MM.1S (cell line): ENCODE results near the gene LYPD3.

Experiments
- DNase-seq: peaks from one replicate; pipeline ENCODE4 v3.0.0-alpha.2; 2015
- H2AFZ ChIP-seq: fragments of 300-600 bp; sonication (generic); 2 replicates; pipeline ENCODE4 v1.6.0; 2016; ENCODE audit warnings: antibody characterized with exemption, low read length
- H3F3A ChIP-seq: fragments of 300-600 bp; sonication (generic); 2 replicates; pipeline ENCODE4 v1.6.1; 2016; ENCODE audit warnings: mild to moderate bottlenecking, antibody characterized with exemption, low read length, moderate library complexity, mixed read lengths; ENCODE audit not compliant: insufficient read depth
- H3K27ac ChIP-seq: fragments of 300-600 bp; sonication (generic); 2 replicates; pipeline ENCODE4 v1.5.1; 2016; ENCODE audit warnings: mild to moderate bottlenecking, low read length
- H3K27me3 ChIP-seq: fragments of 300-600 bp; sonication (generic); replicated peaks from 2 replicates; pipeline ENCODE4 v1.6.0; 2016; ENCODE audit warnings: low read length; ENCODE audit not compliant: insufficient read depth
- H3K36me3 ChIP-seq: fragments of 300-600 bp; sonication (generic); replicated peaks from 2 replicates; pipeline ENCODE4 v1.6.1; 2016; ENCODE audit warnings: mild to moderate bottlenecking, low read length, mixed read lengths; ENCODE audit not compliant: insufficient read depth
- H3K4me1 ChIP-seq: fragments of 300-600 bp; sonication (generic); 2 replicates; pipeline ENCODE4 v1.6.1; 2016; ENCODE audit warnings: low read length, mixed read lengths
- H3K4me2 ChIP-seq: fragments of 300-600 bp; sonication (generic); 2 replicates; pipeline ENCODE4 v1.6.0; 2016; ENCODE audit warnings: low read depth, low read length
- H3K4me3 ChIP-seq: fragments of 300-600 bp; sonication (generic); 2 replicates; pipeline ENCODE4 v1.5.1; 2016; ENCODE audit warnings: low read length, mixed read lengths
- H3K79me2 ChIP-seq: fragments of 300-600 bp; sonication (generic); 2 replicates; pipeline ENCODE4 v1.6.1; 2016; ENCODE audit warnings: mixed run types, low read length, mixed read lengths
- H3K9ac ChIP-seq: fragments of 300-600 bp; sonication (generic); 2 replicates; pipeline ENCODE4 v1.6.1; 2016; ENCODE audit warnings: low read length, mixed read lengths
- H3K9me2 ChIP-seq: fragments of 300-600 bp; sonication (generic); replicated peaks from 2 replicates; pipeline ENCODE4 v1.6.1; 2016; ENCODE audit warnings: mild to moderate bottlenecking, low read length, mixed read lengths; ENCODE audit not compliant: insufficient read depth
- H3K9me3 ChIP-seq: fragments of 300-600 bp; sonication (generic); replicated peaks from 2 replicates; pipeline ENCODE4 v1.6.1; 2016; ENCODE audit warnings: mild to moderate bottlenecking, low read length, mixed read lengths; ENCODE audit not compliant: insufficient read depth
- H4K20me1 ChIP-seq: fragments of 300-600 bp; sonication (generic); 2 replicates; pipeline ENCODE4 v1.6.1; 2016; ENCODE audit warnings: mild to moderate bottlenecking, low read length, moderate library complexity, mixed read lengths; ENCODE audit not compliant: insufficient read depth
- CTCF ChIP-seq: fragments of 300-600 bp; sonication (generic); IDR thresholded peaks from 2 replicates; pipeline ENCODE4 v1.5.1; 2016; ENCODE audit warnings: antibody characterized with exemption, low read length, mixed read lengths
- EZH2 ChIP-seq: fragments of 300-600 bp; sonication (generic); optimal IDR thresholded peaks from 2 replicates; pipeline ENCODE3; 2017; ENCODE audit warnings: low read depth, mild to moderate bottlenecking, antibody characterized with exemption, low read length, mixed read lengths
- EZH2phosphoT487 ChIP-seq: fragments of 300-600 bp; sonication (generic); IDR thresholded peaks from 2 replicates; pipeline ENCODE4 v1.6.1; 2018; ENCODE audit warnings: antibody characterized with exemption, low read length

Gene LYPD3

DNA sequence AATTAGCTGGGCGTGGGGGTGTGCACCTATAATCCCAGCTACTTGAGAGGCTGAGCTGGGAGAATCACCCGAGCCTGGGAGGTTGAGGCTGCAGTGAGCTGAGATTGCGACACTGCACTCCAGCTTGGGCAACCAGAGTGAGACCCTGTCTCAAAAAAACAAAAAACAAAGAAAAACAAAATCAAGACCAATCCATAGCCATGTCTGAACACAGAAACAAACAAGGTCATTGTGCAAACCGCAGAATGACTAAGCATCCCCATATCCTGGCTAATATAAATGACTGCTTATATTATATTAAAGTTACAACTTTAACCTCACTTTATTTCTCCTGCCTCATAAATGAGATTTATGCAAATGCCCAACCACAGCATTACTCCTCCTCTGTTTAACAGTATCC is 2.3 kb upstream of the LYPD3 start:
- H2AFZ ChIP-seq, result no peak overlapping the region
- H3K4me3 ChIP-seq, result no peak overlapping the region

GRCh38 chr19:43467276-43467675 is 1.9 kb upstream of the LYPD3 start:
- H3K9me2 ChIP-seq, result no peaks in the 10 kb centered on the region
- H3F3A ChIP-seq, result no peaks in the 10 kb centered on the region
- no peaks in the 10 kb centered on the region for H3K79me2 ChIP-seq
- H3K9ac ChIP-seq, result no peak overlapping the region
- no peak overlapping the region for H2AFZ ChIP-seq
- no peak overlapping the region for H3K27ac ChIP-seq
- no peak overlapping the region for H3K4me2 ChIP-seq
- DNase-seq, result no peak
- no peak overlapping the region for H3K4me3 ChIP-seq
- peaks cover 4% of the 10 kb centered on the region for H3K27me3 ChIP-seq
- no peaks in the 10 kb centered on the region for H4K20me1 ChIP-seq
- no peaks in the 10 kb centered on the region for H3K9me3 ChIP-seq
- TF ChIP-seq CTCF (no peak), EZH2 (no peak), EZH2phosphoT487 (no peak)
- H3K4me1 ChIP-seq, result peaks cover 8% of the 10 kb centered on the region; the same call in 1 of the 2 replicates
- no peaks in the 10 kb centered on the region for H3K36me3 ChIP-seq

More for the DNA sequence above, 2.3 kb upstream of the LYPD3 start:
- Histone ChIP-seq H3K27ac (no peak overlapping the region), H3F3A (no peaks in the 10 kb centered on the region), H3K79me2 (no peaks in the 10 kb centered on the region), H3K4me2 (no peak overlapping the region), H4K20me1 (no peaks in the 10 kb centered on the region), H3K36me3 (no peaks in the 10 kb centered on the region), H3K4me1 (peaks cover 8% of the 10 kb centered on the region; the same call in 1 of the 2 replicates), H3K9ac (no peak overlapping the region), H3K9me2 (no peaks in the 10 kb centered on the region), H3K27me3 (no peaks in the 10 kb centered on the region), H3K9me3 (no peaks in the 10 kb centered on the region)
- DNase-seq, result no peak
- TF ChIP-seq EZH2phosphoT487, result no peak
- no peak for TF ChIP-seq EZH2
- no peak for TF ChIP-seq CTCF

GRCh38 chr19:43466793-43467192 is 1.4 kb upstream of the LYPD3 start:
- DNase-seq, result no peak
- Histone ChIP-seq H2AFZ (no peak overlapping the region), H3K9me3 (no peaks in the 10 kb centered on the region), H3F3A (no peaks in the 10 kb centered on the region), H3K79me2 (no peaks in the 10 kb centered on the region), H3K9me2 (no peaks in the 10 kb centered on the region), H3K4me1 (peaks cover 8% of the 10 kb centered on the region; the same call in 1 of the 2 replicates), H3K4me2 (no peak overlapping the region), H3K27ac (no peak overlapping the region), H4K20me1 (no peaks in the 10 kb centered on the region), H3K36me3 (no peaks in the 10 kb centered on the region), H3K27me3 (peaks cover 9% of the 10 kb centered on the region), H3K9ac (no peak overlapping the region), H3K4me3 (no peak overlapping the region)
- TF ChIP-seq EZH2phosphoT487, result no peak
- TF ChIP-seq EZH2, result no peak
- TF ChIP-seq CTCF, result no peak
